GM21786 (cell line): ENCODE data around the gene GABRB2.
"Not testable (repeated sequence)": the region's sequence is repeated elsewhere in the genome, so short reads cannot be mapped to it uniquely, and the experiment has no call there.

ENCODE experiments used
- ATAC-seq: cut with Tn5 transposase; IDR thresholded peaks from one replicate; pipeline ENCODE4 v1.9.1; 2021; ENCODE audit not compliant: unreplicated experiment

GABRB2 gene

DNA sequence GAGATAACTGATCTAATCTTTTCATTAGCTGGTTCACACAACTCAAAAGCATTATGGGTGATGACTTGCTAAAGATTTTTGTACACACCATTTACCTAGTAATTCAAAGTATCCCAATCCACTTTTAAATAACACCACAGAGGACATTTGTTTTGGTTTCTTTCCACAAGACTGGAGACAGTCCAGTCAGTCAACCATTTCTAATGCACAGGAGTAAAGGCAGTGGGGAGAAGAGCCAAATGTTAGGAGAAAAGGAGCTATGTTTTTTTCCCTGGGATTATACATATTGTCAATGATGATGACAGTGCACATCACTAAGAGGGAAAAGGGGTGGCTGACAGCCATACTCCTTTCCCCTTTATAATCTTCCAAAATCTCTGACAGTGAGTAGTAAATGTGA, 240.9 kb downstream of the GABRB2 start:
- no peak for ATAC-seq

DNA sequence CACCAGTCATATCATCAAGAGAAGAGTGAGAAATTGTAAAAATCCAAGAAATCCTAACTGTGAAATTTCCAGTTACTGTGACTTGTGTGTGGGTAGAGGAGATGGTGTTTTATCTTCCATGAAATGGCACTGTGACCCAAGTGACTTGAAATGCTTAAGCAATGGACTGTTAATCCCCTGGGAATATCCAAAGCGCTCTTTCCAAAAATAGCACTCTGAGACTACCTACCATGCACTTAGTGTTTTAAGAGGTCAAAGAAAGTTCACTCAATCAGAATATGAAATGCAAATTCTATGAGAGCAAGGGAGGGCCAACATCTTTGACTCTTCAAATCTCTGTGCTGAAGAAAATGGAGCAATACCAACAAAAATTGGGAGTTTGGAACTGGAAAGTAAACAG, 244.0 kb downstream of the GABRB2 start:
- ATAC-seq, result no peak

DNA sequence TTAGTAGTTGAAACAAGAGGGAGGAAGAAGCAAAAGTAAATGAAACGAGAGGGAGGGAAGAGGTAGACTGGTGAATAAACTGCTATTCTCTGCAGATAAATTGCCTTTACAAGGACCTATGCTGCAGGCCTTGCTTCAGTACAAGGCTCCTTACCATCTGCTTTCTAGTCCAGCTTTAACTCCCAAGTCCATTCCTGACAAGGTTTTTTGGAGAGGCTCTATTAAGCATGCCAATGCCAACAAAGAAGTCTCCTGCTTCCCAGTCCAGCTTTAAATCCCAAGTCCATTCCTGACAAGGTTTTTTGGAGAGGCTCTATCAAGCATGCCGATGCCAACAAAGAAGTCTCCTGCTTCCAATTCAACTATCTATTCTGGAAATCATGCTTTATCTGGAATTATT, 244.9 kb downstream of the GABRB2 start:
- no peak for ATAC-seq

DNA sequence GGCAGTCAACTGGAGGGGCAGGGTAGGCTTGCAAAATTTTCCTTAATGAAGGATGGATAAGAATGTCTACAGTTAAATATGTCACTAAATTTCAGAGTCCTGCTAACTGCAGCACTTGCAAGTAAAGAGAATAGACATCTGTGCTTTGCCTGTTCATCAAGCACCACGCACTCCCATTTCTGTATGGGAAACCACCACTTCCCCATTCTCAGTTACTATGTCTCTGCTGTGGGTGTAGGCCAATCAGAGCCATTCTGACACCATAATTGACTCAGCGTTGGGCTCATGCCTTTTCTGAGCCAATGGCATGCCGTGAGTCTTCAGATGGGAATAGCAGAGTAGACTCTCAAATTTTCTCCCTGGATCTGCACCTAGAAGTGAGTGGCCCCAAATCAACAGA, 247.5 kb downstream of the GABRB2 start:
- ATAC-seq, result peak; percentile 81

DNA sequence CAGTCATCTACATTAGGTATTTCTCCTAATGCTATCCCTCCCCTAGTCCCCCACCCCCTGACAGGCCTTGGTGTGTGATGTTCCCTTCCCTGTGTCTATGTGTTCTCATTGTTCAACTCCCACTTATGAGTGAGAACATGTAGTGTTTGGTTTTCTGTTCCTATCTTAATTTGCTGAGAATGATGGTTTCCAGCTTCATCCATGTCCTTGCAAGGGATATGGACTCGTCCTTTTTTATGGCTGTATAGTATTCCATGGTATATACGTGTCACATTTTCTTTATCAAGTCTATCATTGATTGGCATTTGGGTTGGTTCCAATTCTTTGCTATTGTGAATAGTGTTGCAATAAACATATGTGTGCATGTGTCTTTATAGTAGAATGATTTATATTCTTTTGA, 249.1 kb downstream of the GABRB2 start:
- ATAC-seq, result not testable (repeated sequence)

DNA sequence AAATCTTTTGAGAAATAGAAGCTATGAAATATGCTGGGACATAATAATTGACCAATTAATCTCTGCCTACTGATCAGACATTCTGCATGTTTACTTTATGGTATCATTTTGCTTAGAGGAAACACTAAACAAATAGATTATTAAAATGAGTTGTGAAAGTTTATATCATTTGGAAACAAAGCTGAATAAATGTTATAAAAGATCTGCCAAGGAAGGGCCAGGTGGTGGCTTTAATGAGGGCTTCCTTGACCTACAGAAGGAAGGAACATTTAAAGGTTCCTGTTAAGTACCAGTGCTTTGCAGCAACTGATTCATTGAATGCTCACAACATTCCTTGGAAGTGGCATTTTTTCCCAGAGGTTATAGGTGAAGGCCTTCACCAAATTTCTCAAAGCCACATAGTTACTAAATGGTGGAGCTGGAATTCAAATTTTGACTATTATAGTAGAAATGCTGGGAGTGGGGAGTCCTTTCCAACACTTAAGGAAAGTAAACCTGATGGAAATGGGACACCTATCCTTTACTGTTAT, 250.7 kb downstream of the GABRB2 start:
- ATAC-seq, result no peak

DNA sequence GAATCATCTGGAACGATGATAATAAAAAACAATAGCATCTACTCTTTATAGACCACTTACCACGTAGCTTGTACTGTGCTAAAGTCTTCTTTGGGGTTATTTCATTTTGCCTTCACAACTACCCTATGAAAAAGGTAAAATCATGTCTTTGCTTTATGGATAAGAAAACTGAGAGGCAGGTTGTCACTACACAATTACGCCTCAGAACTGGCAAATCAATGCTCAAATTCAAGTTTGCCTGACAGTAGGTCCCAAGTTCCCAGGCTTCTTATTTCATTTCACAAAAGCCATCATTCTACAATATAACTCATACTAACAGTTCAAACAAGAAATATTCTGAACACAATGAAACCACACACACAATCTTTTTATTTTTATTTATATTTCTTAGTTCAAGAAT, 258.5 kb downstream of the GABRB2 start:
- no peak for ATAC-seq

DNA sequence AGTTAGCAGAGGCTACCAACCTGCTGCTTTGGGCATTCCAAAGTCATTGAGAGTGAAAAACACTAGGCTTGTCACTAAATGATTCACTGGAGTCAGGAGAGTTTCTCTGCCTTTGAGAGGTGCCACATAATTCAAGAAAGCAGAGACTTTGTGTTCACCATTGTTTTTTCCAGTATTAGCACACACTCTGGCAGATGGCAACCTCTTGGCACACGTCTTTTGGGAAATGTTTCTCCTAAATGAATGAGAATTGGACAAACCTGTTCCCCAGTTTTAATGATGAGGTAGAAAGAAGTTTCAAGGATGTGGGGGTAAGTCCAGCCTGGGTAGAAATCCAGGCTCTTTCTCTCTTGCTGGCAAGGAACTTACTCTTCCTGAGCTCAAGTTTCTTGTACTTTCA, 259.1 kb downstream of the GABRB2 start:
- no peak for ATAC-seq

DNA sequence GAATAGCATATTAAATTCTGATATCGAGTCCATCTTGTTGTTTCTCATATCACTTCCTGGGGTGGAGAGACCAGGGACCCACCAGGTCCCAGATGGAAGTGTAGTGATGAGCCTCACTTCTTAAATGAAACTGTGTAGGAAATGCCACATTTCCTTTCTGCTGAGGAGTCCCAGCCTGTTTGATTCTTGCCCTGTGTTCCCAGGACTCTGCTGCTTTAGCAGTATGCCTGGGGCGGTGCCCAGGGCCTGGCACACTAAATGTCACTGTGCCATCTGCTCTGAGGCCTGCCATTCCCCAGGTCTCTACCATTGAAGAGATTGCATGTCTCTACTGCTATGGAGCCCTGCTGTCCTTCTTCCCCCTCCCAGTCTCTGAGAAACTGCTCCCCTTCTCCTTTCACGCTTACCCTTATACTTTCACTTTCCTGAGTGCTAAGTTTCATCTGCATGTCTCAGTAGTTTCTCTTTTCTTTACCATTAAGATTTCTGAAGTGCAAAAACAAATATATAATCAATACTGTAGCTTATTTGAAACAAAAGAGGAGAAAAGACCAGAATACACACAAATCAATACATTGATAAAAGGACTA, 260.4 kb downstream of the GABRB2 start:
- peak; percentile 97 for ATAC-seq

DNA sequence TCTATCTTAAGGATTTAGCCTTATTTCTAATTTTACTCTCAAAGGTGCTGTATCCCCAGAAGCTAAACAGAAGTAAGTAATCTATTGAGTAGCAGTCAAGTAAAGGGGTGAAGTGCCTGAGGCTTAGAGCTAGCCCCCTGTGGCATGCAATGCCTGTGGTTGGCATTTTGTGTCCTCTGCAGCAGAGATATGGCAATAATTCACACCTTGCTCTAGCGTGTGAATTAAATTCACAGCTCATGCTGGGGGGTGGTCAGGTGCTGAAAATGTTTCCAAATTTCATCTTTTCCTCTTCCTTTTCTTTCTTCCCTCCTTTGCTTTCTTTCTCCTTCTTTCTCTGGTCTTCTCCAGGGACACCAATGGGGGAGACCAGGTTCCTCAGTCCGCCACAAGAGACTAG, 262.1 kb downstream of the GABRB2 start:
- no peak for ATAC-seq

DNA sequence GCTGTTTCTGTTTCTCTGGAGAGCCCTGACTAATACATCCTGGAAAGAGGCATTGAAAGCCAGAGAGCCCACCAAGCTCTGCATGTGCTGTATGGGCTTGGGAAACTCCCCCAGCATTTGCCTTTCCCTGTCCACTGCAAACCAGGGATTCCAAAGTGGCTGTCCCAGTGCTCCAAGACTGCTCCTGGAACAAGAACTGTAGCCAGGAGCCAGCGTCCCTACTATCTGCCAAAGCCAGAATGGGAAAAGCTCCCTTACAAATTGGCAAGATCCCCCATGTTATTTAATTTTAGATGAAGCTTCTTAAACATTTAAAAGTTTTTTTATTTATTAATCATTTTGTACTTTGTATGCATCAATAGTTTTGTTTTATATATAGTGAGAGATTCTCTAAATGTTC, 263.2 kb downstream of the GABRB2 start:
- no peak for ATAC-seq

DNA sequence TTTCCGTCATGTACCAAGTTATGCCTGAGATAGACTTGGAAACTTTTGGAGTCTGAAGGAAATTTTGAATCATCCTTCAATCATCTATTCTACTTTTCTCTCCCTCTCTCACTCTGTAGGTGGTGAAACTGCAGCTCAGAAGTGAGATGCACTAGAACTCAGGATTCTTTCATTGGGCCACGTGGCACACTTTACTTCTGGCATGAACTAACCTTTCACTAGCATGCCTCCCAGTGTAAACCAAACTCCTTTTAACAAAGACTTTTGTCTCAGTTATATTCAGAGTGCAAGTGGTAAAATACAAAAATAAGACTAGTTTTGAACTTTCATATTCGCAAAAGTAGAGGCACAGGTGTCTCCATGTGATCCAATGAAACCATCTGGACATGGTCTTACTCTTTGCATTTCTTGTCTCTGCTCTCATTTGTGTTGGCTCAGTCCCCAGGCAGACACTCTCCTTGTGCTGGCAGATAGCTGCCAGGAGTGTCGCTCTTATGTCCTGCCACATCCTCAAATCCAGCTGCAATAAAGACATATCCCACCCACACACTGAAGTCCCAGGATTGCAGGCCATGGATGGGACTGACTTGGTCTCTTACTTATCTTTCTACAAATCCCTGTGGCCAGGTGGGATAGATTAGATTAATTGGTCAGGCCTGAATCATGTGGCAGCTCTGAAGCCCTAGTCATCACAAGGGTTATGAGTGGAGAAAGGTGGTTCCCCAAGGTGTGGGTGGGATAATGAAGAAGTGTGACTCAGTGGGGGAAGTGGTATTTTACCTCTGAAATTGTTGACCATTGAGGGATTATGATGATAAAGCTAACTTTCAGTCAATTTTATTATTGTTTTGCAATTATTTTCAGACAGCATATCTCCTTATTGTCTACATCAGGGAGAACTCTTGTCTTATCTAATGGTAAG, 267.5 kb downstream of the GABRB2 start:
- ATAC-seq, result no peak

DNA sequence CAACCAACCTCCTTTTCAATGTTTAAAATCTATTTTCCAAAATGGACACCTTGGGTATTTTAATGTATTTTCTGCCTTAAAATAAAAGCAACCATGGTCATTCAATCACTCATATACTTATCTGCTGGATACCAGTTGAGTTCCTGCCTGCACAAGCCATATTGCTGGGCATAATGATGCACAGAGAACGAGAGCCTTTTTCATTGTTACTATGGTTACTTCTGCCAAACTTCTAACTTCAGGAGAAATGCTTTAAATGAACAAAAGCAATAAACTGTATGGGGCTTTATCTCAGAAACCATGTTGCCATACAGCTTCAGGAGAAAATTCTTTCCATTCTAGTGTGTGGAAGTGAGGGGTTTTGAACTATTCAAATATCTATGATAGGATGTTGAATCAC, 269.5 kb downstream of the GABRB2 start:
- no peak for ATAC-seq

DNA sequence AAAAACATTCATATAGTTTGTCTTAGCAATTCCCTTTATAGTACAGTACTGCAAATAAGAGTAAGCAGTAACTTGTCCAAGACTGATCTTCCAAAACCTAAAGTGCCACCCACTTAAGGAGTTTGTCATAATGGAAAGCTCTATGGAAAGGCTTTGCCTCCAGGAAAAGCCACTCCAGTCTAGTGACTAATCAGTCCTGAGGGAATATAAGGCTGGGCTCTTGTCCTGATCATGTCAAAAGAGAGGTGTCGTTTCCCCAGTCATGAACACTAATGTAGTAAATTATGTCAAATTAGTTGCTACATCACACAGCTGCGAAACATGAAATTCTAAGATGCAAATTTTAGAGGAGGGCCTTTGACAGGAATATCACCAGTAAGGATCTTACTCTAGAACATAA, 271.6 kb downstream of the GABRB2 start:
- ATAC-seq, result no peak

DNA sequence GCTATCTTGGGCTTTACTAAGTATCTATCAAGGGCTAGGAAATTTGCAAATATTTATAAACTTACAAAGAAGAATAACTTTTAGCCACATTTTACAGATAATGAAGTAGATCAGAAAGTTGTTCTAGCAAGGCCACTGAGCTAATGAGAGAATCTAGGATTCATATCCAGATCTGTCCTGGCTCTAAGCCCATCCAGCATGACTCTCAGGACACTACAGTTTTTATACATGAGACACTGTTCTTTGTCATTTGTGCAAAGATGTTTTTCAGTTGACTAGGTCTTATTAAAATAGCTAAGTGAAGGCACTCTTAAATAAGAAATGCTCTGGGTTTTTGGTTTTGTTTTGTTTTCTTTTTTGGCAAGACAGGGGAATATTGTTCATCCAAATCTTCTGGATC, 273.1 kb downstream of the GABRB2 start:
- ATAC-seq, result no peak

DNA sequence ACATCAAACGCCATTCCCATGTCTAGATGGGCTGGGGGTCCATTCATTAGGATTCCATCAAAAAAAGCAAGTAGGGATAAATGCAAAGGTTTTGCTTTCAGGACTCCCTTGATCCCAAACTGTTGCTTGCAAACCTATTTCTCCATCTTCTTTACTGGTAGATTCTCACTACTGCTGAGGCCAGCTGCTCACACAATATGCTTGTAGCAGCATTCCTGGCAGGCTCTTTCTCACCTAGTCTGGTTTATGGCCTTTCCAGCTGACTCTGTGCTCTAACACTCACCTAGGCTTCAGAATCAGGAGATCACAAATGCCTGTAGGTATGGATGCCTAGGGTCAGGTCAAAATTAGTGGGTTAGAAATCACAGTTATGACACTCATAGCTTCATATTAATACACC, 274.7 kb downstream of the GABRB2 start:
- no peak for ATAC-seq

DNA sequence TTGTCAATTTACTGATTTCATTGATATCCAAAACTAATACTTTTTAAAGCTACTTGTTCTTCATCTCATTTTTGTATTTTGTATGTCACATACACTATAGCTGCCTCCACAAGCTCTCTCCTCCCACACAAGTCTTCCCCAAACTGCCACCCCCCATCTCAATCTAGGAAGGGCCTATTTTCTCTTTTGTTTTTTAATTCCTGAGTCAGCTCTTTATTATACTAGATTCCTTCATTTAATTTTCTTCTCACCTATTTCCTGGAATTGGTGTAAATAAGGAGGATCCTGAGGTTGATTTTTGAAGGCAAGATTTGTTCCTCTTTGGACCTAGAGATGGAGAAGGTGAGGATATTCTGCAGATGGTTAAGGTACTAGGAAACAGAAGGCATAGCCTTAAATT, 277.4 kb downstream of the GABRB2 start:
- ATAC-seq, result no peak

DNA sequence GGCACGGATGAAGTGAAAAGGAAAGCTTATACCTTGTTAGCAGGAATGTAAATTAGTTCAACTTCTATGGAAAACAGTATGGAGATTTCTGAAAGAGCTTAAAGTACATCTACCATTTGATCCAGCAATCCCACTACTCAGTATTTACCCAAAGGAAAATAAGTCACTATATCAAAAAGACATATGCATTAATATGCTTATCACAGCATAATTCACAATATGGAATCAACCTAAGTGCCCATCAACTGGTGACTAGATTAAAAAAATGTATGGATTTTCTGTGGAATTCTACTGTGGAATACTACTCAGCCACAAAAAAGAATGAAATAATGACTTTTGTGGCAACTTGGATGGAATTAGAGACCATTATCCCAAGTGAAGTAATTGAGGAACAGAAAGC, 279.6 kb downstream of the GABRB2 start:
- ATAC-seq, result no peak

DNA sequence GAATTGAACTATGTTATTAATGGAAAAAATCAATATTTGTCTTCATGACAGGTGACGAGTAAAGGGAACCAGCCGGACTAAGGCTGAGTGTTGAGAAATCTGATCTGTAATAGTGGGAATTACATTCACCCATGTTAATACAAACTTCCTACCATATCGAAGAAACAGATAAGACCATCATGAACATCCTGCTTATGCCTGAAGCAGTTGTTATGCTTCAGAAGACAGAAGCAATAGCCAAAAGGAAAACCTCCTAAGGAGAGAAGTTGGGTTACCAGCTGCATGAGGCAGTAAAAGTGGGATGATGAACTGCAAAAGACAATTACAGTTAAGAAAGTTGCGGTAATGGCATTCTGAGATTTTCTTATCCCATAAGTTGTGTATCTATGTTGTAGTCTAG, 281.5 kb downstream of the GABRB2 start:
- no peak for ATAC-seq

DNA sequence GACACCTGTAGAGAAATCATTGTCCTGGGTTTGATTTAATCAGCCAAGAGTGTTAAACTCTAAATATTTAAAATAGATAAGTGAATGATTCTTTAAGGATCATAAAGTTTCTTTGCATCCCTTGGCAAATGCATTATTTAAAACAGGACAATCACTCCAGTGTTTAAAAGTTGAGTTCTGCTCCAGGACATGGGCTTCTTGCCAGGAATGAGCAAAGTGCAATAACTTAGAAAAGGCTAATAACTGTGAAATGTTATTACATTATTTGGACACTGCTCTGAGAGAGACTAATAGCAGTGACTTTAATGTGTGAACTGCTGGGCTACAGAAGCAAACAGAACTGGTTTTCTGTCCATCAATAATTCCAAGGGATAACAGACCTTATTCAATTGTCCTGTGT, 283.3 kb downstream of the GABRB2 start:
- ATAC-seq, result no peak

DNA sequence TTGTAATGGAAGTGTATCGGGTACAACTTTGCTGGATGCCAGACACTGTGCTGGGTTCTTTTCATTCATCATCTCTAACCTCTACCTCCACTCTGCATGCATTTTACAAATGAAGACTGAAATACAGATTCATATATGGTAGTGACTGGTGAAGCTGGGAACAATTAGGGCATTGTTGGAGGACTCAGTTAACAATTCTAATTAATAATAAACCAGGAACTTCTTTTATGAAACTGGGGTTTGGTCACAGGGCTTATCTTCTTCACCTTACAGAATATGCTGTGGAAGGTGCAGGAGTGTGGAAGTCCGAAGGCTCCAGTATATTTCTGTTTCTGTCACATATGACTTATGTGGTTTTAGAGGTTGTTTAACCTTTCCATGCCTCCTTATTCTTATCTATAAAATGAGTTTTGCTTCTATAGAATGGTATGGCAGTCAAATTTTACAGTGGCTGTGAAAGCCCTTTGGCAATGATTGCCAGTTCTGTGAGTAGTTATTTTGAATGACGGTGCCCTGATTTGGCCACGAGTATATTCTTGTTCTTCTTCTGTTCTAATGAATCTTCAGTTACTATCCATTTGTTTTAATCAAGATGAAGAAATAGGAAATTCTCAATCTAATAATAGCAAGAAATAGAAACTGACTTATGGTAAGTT, 284.7 kb downstream of the GABRB2 start:
- peak; percentile 54 for ATAC-seq

DNA sequence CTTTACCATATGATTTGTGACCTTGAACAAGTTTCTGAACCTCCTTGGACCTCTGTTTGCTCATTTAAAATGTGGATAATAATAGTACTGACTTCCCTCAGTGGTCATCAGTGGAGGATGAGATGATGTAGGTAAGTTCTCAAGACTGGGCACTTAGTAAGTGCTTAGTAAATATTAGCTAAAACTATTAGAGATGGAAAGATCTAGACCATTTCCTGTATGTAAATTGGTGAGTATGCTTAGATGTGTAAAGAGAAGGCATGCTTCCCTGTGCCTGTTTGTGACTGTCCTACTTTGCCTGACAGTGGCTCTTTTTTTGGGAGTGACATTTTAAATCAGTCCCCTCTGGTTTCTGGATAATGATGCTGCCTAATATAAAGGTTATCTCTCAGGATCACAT, 288.1 kb downstream of the GABRB2 start:
- peak; percentile 52 for ATAC-seq
